IPS-18c (cell line): ENCODE measurements around the gene TMEM242.
A peak's percentile ranks its signal among the peaks of the same experiment; 100 is the strongest.

Experiments
- H3K4me3 ChIP-seq: 2 replicates; pipeline ENCODE4 v1.7.0; 2013; ENCODE audit warnings: low read depth, mild to moderate bottlenecking, low read length, moderate library complexity; ENCODE audit not compliant: insufficient read depth
- H3K9me3 ChIP-seq: one replicate; pipeline ENCODE4 v1.6.1; 2013; ENCODE audit warnings: mild to moderate bottlenecking, low read length, moderate library complexity; ENCODE audit not compliant: control insufficient read depth, insufficient read depth

The TMEM242 gene

DNA sequence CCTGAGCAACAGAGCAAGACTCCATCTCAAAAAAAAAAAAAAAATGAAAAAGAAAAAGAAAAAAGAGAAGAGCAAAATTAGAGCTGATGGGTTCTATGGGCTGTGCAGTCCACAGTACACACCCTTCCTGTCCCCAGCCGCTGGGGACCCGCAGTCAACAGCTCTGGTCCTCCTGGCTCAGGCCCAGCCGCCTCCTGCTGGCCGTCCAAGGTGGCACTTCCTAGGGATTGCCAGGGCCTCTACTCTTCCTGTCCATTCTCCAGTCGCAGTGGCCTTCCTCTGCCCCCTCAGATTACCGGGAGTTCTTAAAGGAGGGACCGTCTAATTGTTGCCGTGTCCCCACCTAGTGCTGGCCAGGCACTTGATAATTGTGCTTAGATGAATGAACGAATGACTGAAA lies 41.7 kb downstream of the TMEM242 start:
- H3K9me3 ChIP-seq = peaks cover 2% of the 10 kb centered on the region
- no peak overlapping the region for H3K4me3 ChIP-seq

DNA sequence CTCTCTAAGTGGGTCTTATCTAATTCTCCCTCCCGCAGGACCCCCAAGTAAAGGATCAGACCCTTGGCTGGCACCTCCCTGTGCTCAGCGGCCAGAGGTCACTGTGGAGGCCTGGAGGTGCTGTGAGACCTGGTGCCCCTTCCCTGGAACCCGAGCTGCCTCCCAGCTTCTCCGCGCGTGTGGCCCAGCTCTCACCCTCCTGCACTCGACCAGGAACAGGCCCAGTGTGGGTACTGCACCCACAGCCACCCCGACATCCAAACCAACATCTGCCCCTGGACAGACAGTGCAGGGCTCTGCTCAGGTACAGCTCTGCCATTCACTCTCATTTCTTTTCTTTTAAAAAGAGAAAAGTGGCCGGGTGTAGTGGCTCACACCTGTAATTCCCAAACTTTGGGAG lies 42.4 kb downstream of the TMEM242 start:
- peaks cover 2% of the 10 kb centered on the region for H3K9me3 ChIP-seq
- no peak overlapping the region for H3K4me3 ChIP-seq

DNA sequence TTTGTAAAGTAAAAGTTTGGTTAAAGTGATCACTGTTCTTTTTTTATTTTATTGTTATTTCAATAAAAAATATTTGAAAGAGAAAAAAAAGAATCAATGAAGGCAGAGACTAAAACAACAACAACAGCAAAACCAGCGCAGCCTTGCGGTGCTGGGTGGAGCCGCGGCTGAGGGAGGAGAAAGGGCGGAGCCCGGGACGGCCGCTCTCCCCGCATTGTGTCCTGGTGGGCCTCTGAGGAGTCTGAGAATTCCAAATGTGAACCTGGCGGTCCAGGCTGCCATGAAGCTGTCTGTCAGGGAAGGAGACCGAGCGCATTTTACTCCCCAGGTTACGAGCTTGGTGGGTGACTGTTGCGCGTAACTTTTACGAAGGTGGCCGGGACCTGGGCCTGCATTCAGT lies 43.2 kb downstream of the TMEM242 start:
- peaks cover 2% of the 10 kb centered on the region for H3K9me3 ChIP-seq

DNA sequence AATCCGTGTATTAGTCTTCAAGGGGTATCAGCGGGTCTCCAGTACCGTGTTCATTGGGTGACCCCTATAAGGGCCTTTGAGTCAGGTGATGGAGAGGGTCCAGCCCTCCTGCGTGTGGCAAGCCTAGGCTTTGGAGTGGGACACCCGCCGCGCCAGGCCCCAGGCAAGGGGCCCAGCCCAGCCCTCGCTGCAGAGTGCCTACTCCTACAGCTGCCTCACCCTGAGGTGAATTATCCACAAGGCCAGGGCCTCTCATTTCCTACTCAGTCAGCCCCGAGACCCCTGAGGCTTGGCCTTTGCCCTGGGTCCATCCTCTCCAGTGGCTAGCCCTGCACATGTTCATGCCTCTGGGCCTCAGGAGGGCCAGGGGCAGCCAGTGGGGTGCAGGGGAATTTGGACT lies 45.1 kb downstream of the TMEM242 start:
- Histone ChIP-seq H3K9me3 (no peaks in the 10 kb centered on the region), H3K4me3 (no peak overlapping the region)

More for the DNA sequence above, 43.2 kb downstream of the TMEM242 start:
- no peak overlapping the region for H3K4me3 ChIP-seq

DNA sequence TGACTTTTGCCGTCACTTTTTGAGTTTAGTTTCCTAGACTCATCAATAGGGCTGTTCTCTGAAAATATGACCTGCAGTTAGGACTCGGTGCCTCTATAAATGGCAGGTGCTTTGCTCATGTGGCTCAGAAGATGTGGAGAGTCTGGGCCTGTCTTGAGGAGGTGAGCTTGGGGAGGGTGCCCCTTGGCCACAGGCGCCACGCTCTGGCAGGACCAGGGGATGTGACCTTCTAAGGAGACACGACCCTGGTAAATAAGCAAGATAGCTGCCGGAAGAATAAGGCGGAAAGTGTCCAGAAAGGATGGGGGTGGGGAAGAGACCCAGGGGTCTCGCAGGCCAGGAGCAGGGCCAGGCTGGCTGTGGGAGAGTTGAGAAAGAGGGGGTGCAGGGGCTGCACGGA lies 46.6 kb downstream of the TMEM242 start:
- Histone ChIP-seq H3K4me3 (no peak overlapping the region), H3K9me3 (no peaks in the 10 kb centered on the region)

DNA sequence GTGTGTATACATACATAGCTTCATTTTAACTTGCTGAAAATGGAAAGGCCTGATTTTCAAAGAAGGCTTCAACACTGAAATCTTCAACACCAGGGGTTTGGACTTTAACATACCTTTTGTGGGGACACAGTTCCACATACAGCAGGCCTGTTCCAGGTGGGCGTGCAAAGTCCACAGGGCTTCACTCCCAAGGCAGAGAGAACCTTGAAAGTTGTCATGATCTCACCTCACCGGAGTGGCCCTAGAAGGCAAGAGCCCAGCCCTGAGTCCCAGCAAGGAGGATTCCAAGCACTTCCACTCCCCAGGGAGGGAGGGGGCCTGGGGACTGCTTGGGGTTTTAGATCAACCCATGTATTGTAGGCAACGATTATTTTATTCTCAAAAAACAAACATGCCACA lies 47.2 kb downstream of the TMEM242 start:
- Histone ChIP-seq H3K4me3 (no peak overlapping the region), H3K9me3 (no peaks in the 10 kb centered on the region)

DNA sequence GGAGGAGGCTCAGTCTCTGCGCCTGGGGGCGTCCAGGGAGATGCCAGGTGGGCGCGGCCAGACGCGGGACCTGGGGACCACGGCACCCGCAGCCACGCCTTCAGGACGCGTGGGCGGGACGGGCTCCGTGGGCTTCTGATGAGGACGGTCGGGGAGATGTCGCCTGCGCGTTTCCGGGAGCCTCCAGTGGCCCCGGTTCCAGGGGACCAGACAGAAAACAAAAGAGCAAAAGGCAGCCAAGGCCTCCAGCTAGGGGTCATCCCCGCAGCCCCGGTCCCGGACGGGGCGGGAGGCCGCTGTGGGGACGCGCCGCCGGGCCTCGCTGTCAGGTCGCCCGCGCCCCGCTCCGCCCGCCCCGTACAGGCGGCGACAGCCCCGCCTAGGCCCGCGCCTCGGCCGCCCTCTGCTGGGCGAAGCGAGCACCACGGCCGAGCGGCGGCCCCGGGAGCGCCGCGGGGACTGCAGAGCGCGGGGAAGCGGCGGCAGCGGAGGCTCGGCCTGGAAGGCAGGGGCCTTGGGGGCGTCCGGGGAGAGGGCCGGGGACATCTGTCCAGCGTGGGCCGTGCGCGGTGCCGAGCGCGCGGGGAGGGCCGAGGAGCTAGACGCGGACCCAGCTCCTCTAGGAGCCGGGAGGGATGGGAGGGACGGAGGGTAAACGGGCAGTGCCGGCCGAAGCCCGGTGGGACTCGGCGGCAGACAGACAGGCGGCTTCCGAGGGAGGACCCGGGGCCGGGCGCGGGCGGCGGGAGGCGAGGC lies 48.7 kb downstream of the TMEM242 start:
- no peaks in the 10 kb centered on the region for H3K9me3 ChIP-seq
- peak overlapping the region; percentile 65 for H3K4me3 ChIP-seq

DNA sequence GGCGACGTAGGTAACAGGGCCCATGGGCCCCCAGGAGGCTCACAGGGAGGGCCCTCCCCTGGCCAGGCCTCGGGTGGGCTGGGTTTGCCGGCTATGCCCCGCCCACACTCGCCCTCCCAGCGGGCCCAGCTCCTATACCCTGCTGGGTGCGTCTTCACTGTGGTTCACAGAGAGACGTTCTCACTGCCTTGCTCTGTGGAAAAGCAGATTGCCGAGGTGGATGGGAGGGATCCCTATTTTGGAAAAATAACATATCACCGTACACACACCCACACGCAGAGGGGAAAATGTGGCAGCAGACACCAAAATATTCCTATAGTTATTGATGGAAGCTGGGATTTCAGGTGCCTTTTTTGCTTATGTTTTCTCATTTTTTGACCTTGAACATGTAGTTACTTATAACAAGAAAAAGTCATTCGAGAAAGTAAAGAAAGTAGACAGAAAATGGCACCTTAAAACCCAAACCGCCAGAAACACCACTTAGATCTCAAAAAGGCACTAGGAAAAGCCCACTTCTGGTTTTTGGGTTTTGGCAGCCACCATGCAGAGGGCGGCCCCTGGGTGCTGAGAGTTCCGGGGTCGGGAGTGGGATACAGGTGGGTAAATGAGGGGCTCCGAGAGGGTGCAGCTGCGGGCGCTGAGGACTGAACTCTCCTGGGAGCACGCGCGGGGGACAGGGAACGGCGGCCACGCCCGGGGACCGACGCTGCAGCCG lies 49.4 kb downstream of the TMEM242 start:
- Histone ChIP-seq H3K4me3 (peak overlapping the region; percentile 65), H3K9me3 (no peaks in the 10 kb centered on the region)

DNA sequence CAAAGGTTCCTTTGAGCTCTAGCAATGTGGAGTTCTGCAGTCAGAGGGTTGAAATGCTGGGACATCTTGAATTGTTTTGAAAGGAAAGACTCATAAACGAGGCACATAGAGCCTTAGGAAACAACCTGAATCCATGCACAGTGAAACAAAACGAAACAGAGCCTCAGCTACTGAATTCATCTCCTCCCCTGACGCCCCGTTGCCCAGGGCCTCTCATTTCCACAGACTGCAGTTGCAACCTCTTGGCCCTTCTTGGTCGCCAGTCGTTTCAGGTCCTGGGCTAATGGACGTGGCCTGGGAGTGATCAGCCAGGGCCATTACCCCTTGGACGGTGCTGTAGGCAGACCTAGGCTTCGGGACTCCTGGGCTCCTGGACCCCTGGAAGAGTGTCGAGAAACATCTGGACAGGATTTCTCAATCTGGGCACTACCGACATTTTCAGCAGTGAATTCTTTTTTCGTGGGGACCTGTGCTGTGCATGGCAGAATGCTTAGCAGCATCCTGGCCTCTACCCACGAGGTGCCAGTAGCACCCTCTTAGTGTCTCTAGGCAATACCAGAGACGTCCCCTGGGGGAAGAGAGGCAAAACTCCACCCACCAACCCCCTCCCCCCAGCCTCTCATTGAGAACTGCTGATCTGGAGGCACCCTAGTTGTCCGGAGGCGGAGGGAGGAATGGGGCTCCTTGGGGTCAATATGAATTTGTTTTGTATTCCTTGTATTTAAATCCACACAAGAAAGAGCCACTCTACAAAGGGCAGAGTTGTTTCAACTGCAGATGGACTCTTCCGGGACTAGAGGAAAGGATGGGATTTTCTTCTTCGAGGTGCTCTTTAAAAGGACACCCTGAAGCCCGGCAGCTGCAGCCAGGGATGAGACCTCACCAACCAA lies 50.2 kb downstream of the TMEM242 start:
- H3K4me3 ChIP-seq = no peak overlapping the region; the same call in 1 of the 2 replicates
- no peaks in the 10 kb centered on the region for H3K9me3 ChIP-seq

DNA sequence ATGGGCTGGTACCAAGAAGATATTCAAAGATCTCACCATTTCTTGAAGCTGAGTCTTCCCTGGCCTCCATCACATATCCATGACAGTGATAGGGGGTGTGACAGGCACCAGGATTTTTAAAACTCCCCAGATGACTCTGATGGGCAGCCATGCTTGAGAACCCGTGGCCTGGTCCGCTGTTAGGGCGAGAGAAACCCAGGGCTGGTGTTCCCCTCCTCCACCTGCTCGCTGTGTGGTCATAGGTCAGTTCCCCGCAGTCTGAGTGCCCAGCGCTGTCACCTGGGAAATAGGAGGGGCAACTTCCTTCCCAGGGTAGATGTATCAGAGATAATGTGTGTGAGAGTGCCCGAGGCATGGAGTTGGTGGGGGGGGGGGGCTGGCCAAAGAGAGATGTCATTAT lies 50.9 kb downstream of the TMEM242 start:
- H3K9me3 ChIP-seq = no peaks in the 10 kb centered on the region
- no peak overlapping the region for H3K4me3 ChIP-seq

DNA sequence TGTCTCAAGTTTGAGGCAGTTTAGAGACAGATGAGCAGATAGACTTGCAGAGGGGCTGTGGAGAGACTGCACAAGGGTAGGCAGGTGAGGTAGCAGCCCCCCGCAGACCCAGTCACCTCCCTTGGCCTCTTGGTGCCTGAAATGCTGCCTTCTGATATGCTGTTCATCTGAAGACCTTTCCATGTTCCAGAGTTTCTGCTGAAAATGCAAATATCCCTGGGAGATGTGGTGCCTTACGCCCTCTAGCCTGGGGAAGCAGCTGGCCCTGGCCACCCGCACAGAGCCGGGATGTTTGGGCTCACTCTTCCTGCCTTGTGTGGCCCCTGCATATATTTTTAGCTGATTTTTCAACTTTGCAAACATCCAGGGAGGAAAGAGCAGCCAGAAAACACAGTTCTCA lies 51.4 kb downstream of the TMEM242 start:
- H3K9me3 ChIP-seq = no peaks in the 10 kb centered on the region
- no peak overlapping the region for H3K4me3 ChIP-seq

DNA sequence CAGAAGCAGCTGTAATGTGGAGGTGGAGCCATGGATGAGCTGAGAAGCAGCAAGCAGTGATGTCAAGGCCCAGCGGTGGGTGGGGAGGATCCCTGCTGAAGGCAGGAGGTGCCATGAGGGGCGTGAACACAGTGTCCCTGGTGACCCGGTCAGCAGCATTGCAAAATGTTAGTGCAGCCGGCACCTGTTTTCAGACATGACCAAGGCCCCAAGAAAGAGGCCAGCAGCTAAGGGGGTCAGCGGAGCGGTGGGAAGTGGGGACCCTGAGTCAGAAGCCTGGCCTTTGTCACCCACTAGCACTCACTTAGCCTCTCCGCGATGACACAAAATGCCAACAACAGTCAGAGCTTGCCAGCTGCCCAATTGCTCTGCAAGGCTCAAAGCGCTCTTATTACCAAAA lies 51.9 kb downstream of the TMEM242 start:
- no peak overlapping the region for H3K4me3 ChIP-seq
- no peaks in the 10 kb centered on the region for H3K9me3 ChIP-seq

DNA sequence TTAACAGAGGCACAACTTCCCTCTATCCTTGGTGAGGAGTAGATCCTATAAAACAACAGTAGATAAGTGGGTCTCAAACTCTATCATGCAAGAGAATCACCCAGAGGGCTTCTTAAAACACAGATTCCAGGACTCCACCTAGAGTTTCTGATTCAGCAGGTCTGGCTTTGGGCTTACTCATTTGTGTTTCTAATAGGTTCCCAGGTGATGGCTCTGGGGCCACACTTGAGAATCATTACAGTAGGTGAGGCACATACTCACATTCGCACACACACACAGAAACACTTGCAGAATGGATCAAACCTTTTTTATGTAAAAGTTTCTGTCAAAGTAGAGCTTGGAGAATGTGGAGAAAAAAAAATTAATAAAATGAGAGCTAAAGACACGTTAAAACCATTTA lies 52.4 kb downstream of the TMEM242 start:
- H3K4me3 ChIP-seq = no peak overlapping the region
- no peaks in the 10 kb centered on the region for H3K9me3 ChIP-seq

DNA sequence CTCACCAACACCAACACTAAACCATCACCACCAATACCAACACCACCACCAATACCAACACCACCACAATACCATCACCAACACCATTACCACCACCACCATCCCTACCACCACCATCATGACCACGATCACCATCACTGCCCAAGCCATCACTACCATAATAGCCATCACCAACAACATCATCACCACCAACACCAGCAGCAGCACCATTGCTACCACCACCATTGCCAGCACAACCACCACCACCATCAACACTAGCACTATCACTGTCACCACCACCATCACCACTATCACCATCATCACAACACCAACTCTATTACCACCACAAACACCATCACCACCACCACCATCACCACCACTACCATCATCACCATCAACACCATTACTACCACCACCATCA lies 53.0 kb downstream of the TMEM242 start:
- no peaks in the 10 kb centered on the region for H3K9me3 ChIP-seq
- no peak overlapping the region for H3K4me3 ChIP-seq

DNA sequence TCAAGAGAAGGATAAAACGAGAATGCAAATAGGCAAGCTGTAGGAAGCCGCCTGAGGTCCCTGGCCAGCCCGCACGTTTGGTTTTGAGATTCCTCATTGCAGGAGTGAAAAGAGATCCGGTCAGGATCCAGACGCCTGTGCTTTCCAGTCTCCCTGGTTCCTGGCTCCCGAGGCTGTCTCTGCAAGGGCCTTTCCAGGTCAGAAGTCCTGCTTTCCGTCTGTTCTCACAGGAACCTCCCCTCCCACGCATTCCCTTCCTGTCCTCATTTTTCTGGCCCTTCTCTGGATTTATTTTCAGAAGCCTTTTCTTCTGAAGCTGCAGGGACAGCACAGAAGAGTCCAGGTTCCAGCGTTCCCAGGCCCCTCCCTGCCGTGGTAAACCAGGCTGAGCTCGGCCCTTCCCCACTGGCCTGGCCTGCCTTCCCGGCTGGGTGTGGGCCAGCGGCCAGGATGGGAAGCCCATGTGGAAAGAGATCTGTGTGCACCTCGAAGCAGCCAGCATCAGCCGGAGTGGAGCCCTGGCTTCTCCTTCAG lies 54.0 kb downstream of the TMEM242 start:
- no peaks in the 10 kb centered on the region for H3K9me3 ChIP-seq
- H3K4me3 ChIP-seq = no peak overlapping the region

DNA sequence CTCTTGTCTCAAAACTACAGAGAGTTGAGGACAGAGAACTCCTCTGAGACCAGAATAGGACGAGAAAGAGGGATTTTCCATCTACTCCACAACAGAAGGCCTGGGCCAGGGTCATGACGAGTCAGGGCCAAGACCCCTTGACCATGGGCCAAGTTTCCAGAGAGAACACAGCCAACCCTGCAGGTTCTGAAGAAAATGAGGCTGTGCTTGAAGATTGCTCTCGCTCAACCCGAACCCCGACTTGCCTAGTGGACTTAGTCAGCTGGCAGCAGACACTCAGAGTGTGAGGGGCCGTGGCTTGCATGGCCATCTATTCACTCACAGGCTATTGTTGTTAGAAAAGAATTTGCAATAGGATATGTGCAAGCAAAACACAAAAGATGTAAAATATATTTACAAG lies 54.5 kb downstream of the TMEM242 start:
- Histone ChIP-seq H3K4me3 (no peak overlapping the region), H3K9me3 (no peaks in the 10 kb centered on the region)

DNA sequence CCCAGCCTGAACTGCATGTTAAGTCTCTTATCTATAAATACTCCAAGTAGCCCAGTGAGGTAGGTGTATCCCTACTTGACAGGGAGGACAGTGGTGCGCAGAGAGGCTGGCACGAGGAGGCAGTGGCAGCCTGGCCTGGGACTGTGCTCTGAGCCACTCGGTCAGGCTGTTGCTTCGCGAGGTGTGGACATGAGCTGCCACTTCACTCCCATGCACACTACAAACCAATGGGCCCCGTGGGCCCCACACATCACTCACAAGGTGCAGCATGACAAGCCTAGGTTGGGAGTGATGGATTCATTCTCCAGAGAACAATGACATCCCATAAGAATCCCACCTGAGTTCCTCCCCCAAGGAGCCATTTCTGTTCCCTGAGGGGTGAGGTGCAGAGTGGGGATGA lies 54.9 kb downstream of the TMEM242 start:
- Histone ChIP-seq H3K9me3 (no peaks in the 10 kb centered on the region), H3K4me3 (no peak overlapping the region)
